K562 (cell line): ENCODE data around the gene FMNL3. TPM values are rescaled to one million over a fixed set of nuclear protein-coding genes. Genes with fewer than 3 reads are reported as not detected.
A peak's percentile ranks its signal among the peaks of the same experiment; 100 is the strongest.

Experiments
- ATAC-seq: fragments of 200-7000 bp; cut with Tn5 transposase; 3 replicates; pipeline ENCODE4 v1.9.1; 2020; ENCODE audit warnings: moderate library complexity
- BruUV-seq: library from RNA; stranded (reverse); fragments of 400-500 nt; replicated peaks from 2 replicates; lab custom pipeline; 2021; lab: Mats Ljungman, UMichigan
- CTCF ChIA-PET: fragments of 300-600 bp; formaldehyde crosslinking; extraction: SDS; loops from one replicate; lab custom pipeline; 2021; ENCODE audit warnings: low intra/inter-chr PET ratio; lab: Yijun Ruan, JAX
- POLR2A ChIA-PET: fragments of 300-600, 350-650 bp; sonication (Branson Sonifier 250); formaldehyde crosslinking; extraction: SDS; loops from one replicate; lab custom pipeline; 2021; ENCODE audit warnings: antibody characterized with exemption, inconsistent platforms; lab: Yijun Ruan, JAX
- DNase-seq, 4 experiments: peaks; one replicate each; pipeline versions ENCODE4 v3.0.0 to v3.0.0-alpha.2; 2011 to 2018; ENCODE audit warnings: low spot score in 3 of 4, mixed read lengths in 3 of 4; ENCODE audit errors: extremely low read depth in 1 of 4
- FAIRE-seq: peaks from 2 replicates; lab custom pipeline; 2011; peaks lifted over from hg19 to GRCh38; lab: Jason Lieb, UNC
- H2AFZ ChIP-seq: 2 replicates; pipeline ENCODE4 v1.6.0; 2011; ENCODE audit warnings: low read depth, low read length, control low read depth, inconsistent platforms
- H3K27ac ChIP-seq: fragments of 200-600 bp; 3 replicates; pipeline ENCODE4 v1.8.0; 2011; ENCODE audit warnings: low read depth, mild to moderate bottlenecking, control low read depth, inconsistent platforms, low read length, moderate library complexity, mixed read lengths; ENCODE audit errors: extremely low read depth
- H3K27me3 ChIP-seq, 2 experiments: fragments of 300-600 bp in 1 of 2; 2 replicates in 1 of 2; 3 replicates in 1 of 2; pipeline versions ENCODE4 v1.6.0 to v1.8.0; 2011; ENCODE audit warnings: inconsistent platforms in 2 of 2, low read length in 2 of 2, mild to moderate bottlenecking in 1 of 2, mixed read lengths in 1 of 2, moderate library complexity in 1 of 2; ENCODE audit not compliant: control insufficient read depth in 2 of 2, insufficient read depth in 2 of 2
- H3K36me3 ChIP-seq: fragments of 300-600 bp; 3 replicates; pipeline ENCODE4 v1.8.0; 2011; ENCODE audit warnings: mild to moderate bottlenecking, low read length, inconsistent platforms; ENCODE audit not compliant: control insufficient read depth, insufficient read depth
- H3K4me1 ChIP-seq, 2 experiments: fragments of 200-600 bp in 1 of 2; replicated peaks in 1 of 2; 2 replicates in 1 of 2; 3 replicates in 1 of 2; pipeline versions ENCODE4 v1.5.1 to v1.8.0; 2011; ENCODE audit warnings: inconsistent platforms in 2 of 2, low read length in 2 of 2, mild to moderate bottlenecking in 1 of 2, mixed read lengths in 1 of 2, moderate library complexity in 1 of 2; ENCODE audit not compliant: control insufficient read depth in 2 of 2, insufficient read depth in 2 of 2
- H3K4me2 ChIP-seq: 2 replicates; pipeline ENCODE4 v1.6.1; 2011; ENCODE audit warnings: low read length, control low read depth, inconsistent platforms, mixed read lengths; ENCODE audit not compliant: insufficient read depth
- H3K4me3 ChIP-seq: fragments of 200-600 bp; sonication (generic), shearing (Covaris generic); 2 replicates; pipeline ENCODE4 v1.5.1; 2016; ENCODE audit warnings: control low read depth, inconsistent platforms
- H3K79me2 ChIP-seq: fragments of 200-600 bp; 3 replicates; pipeline ENCODE4 v1.8.0; 2011; ENCODE audit warnings: low read length, inconsistent platforms; ENCODE audit not compliant: control insufficient read depth, insufficient read depth
- H3K9ac ChIP-seq, 2 experiments: 2 replicates each; pipeline versions ENCODE4 v1.6.0 to v1.6.1; 2011; ENCODE audit warnings: low read depth in 2 of 2, low read length in 2 of 2, control low read depth in 1 of 2, inconsistent platforms in 1 of 2, mild to moderate bottlenecking in 1 of 2, mixed read lengths in 1 of 2; ENCODE audit not compliant: insufficient read depth in 1 of 2
- H3K9me1 ChIP-seq: one replicate; pipeline ENCODE4 v1.6.0; 2011; ENCODE audit warnings: inconsistent platforms, mild to moderate bottlenecking, low read length, moderate library complexity; ENCODE audit not compliant: control insufficient read depth, insufficient read depth
- H3K9me3 ChIP-seq: replicated peaks from 2 replicates; pipeline ENCODE4 v1.5.1; 2011; ENCODE audit warnings: low read depth, low read length, inconsistent platforms; ENCODE audit not compliant: control insufficient read depth, insufficient read depth
- H4K20me1 ChIP-seq: replicated peaks from 2 replicates; pipeline ENCODE4 v1.6.1; 2011; ENCODE audit warnings: low read length, inconsistent platforms, mixed read lengths; ENCODE audit not compliant: control insufficient read depth, insufficient read depth
- BRD9 ChIP-seq: fragments of 450-650 bp; IDR thresholded peaks from 2 replicates; pipeline ENCODE4 v1.6.1; 2018; ENCODE audit warnings: low read depth; ENCODE audit not compliant: partially characterized antibody
- CBX1 ChIP-seq: sonication (generic); IDR thresholded peaks from 2 replicates; pipeline ENCODE4 v1.6.1; 2016; ENCODE audit warnings: antibody characterized with exemption, low read depth, mild to moderate bottlenecking
- CC2D1A ChIP-seq: fragments of 450-650 bp; IDR thresholded peaks from 2 replicates; pipeline ENCODE4 v1.6.1; 2017; ENCODE audit warnings: mild to moderate bottlenecking
- ELF1 ChIP-seq: fragments of 200-800 bp; sonication (Bioruptor generic); IDR thresholded peaks from 2 replicates; pipeline ENCODE4 v1.6.1; 2016; ENCODE audit warnings: missing genetic modification characterization, missing compliant biosample characterization
- ERF ChIP-seq: fragments of 450-650 bp; formaldehyde crosslinking; IDR thresholded peaks from 2 replicates; pipeline ENCODE4 v1.4.0; 2020; ENCODE audit warnings: mild to moderate bottlenecking, mixed read lengths
- FOXJ3 ChIP-seq: sonication (generic); formaldehyde crosslinking; IDR thresholded peaks from 2 replicates; pipeline ENCODE4 v1.4.0; 2020; ENCODE audit warnings: mild to moderate bottlenecking, missing genetic modification reagents
- HNRNPUL1 ChIP-seq: fragments of 200-400 bp; formaldehyde crosslinking; IDR thresholded peaks from 2 replicates; pipeline ENCODE4 v1.6.1; 2017; ENCODE audit warnings: low read length
- KDM1A ChIP-seq, 2 experiments: fragments of 450-650 bp; IDR thresholded peaks; 2 replicates each; pipeline ENCODE4 v1.6.1; 2016; ENCODE audit warnings: mild to moderate bottlenecking in 2 of 2
- NEUROD1 ChIP-seq: fragments of 150-350 bp; IDR thresholded peaks from 2 replicates; pipeline ENCODE4 v1.6.1; 2014; ENCODE audit warnings: borderline replicate concordance, low read length, low read depth; ENCODE audit not compliant: partially characterized antibody
- NR4A1 ChIP-seq, 2 experiments: fragments of 250-450 bp in 1 of 2; fragments of 450-650 bp in 1 of 2; sonication (Bioruptor Pico) in 1 of 2; IDR thresholded peaks; 2 replicates each; pipeline versions ENCODE4 v1.4.0 to v1.6.1; 2016 to 2020; ENCODE audit warnings: mild to moderate bottlenecking in 2 of 2, missing compliant biosample characterization in 1 of 2, missing genetic modification characterization in 1 of 2, moderate library complexity in 1 of 2
- RBM25 ChIP-seq: fragments of 200-400 bp; formaldehyde crosslinking; IDR thresholded peaks from 2 replicates; pipeline ENCODE4 v1.6.1; 2018; ENCODE audit warnings: low read length, low read depth, moderate library complexity; ENCODE audit not compliant: severe bottlenecking
- RFX7 ChIP-seq: fragments of 250-450 bp; sonication (Bioruptor Pico); IDR thresholded peaks from 2 replicates; pipeline ENCODE4 v1.5.1; 2021; ENCODE audit warnings: mild to moderate bottlenecking
- SOX6 ChIP-seq: fragments of 450-650 bp; IDR thresholded peaks from 2 replicates; pipeline ENCODE4 v1.6.1; 2014; ENCODE audit warnings: mild to moderate bottlenecking
- TAF15 ChIP-seq: fragments of 200-400 bp; formaldehyde crosslinking; IDR thresholded peaks from 2 replicates; pipeline ENCODE4 v1.6.1; 2017; ENCODE audit warnings: mild to moderate bottlenecking, low read depth, low read length, moderate library complexity
- TEAD1 ChIP-seq, 2 experiments: fragments of 450-650 bp in 1 of 2; sonication (generic) in 1 of 2; formaldehyde crosslinking; IDR thresholded peaks; 2 replicates each; pipeline versions ENCODE4 v1.4.0 to v1.8.0; 2020 to 2022; ENCODE audit warnings: mild to moderate bottlenecking in 2 of 2, missing genetic modification reagents in 1 of 2
- WHSC1 ChIP-seq: IDR thresholded peaks from one replicate; pipeline ENCODE4 v1.6.1; 2012; ENCODE audit warnings: low read length, control low read depth, inconsistent platforms
- ZNF212 ChIP-seq: fragments of 450-650 bp; formaldehyde crosslinking; IDR thresholded peaks from 2 replicates; pipeline ENCODE4 v1.4.0; 2020; ENCODE audit warnings: mild to moderate bottlenecking
- ZNF707 ChIP-seq: fragments of 250-450 bp; sonication (Bioruptor Pico); conservative IDR thresholded peaks from 2 replicates; pipeline ENCODE4 v1.8.0; 2022; ENCODE audit warnings: inconsistent platforms, mild to moderate bottlenecking, moderate library complexity
- WGBS: fragments of 100-300 bp; shearing (Covaris generic); methylation state at CpG from one replicate; pipeline ENCODE4 v1.1.6; 2016; ENCODE audit warnings: low coverage, mixed read lengths; ENCODE audit not compliant: insufficient coverage; ENCODE audit errors: missing lambda C conversion rate; 5-methylcytosine and 5-hydroxymethylcytosine counted together
- in situ Hi-C: fragments of 300-500 bp; cut with MboI; formaldehyde crosslinking; loops from 4 replicates; pipeline ENCODE4 v1.15.0; 2018; ENCODE audit warnings: inconsistent platforms, mixed read lengths
- intact Hi-C: fragments of 100-400 bp; cut with micrococcal nuclease; formaldehyde crosslinking; loops from 2 replicates; pipeline ENCODE4 v1.14.2; 2022
- polyA plus RNA-seq, 8 experiments: library from polyadenylated mRNA; depleted of rRNA in 4 of 8; stranded (reverse) in 5 of 8; unstranded in 3 of 8; fragments of >200 nt; fragmentation: Nextera tagmentation in 2 of 8; fragmentation: Illumina TruSeq in 1 of 8; extraction: Ambion mirVana in 2 of 8; extraction: Trizol in 1 of 8; gene quantifications; 2 replicates each; pipeline versions ENCODE4 v1.2.1 to v1.2.3, GENCODE V29; 2011 to 2014; ENCODE audit warnings: inconsistent platforms in 1 of 8, missing spikeins in 1 of 8
- total RNA-seq, 7 experiments: library from RNA; depleted of rRNA in 6 of 7; stranded (reverse); fragments of >200 nt in 6 of 7; fragmentation: Illumina TruSeq in 2 of 7; extraction: Trizol in 2 of 7; gene quantifications; 2 replicates each; pipeline versions ENCODE4 v1.2.1 to v1.2.3, GENCODE V29; 2011 to 2021; ENCODE audit warnings: low replicate concordance in 1 of 7
- TF ChIP-seq, protein P1 (sequence below): fragments of 450-650 bp; IDR thresholded peaks from 2 replicates; pipeline ENCODE4 v1.6.1; 2018; ENCODE audit not compliant: partially characterized antibody
- TF ChIP-seq, protein P2 (sequence below): sonication (generic); formaldehyde crosslinking; IDR thresholded peaks from 2 replicates; pipeline ENCODE4 v1.5.0; 2020; ENCODE audit warnings: missing genetic modification reagents

FMNL3 gene
- total and polyA plus RNA-seq, 9 of the 15 experiments (the other 6 are each of a cell fraction or from before 2014, with no cell fraction given), result 0.49 to 14.4 (median 6.8) TPM

DNA sequence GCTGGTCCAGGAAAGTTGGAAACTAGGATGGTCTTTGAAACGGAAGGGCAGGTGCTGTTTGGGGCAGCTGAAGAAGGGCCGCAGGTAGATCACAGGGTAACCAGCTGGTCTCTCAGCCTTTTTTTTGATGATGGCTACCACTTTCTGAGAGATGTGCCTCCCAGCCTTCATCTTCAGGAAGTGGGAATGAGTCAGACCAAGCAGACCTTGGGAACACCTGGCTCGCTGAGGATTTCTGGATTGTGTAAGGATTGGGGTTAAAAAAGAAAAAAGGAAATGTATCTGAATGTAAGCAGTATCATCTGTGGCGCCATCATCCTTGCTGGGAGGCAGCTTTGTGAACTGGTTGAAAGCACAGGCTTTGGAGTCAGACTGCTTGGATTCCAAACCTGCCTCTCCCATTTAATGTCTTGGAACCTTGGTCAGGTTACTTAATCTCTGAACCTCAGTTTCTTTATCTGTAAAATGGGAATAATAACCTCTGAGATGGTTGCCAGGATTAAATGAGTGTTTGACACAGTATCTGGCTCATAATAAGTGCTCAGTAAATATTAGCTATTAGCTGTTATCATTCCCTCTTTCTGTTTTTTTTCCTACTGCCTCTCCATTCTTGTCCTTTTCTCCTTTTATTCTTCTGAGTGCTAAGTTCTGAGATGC, 82.2 kb downstream of the FMNL3 start:
- H3K27ac ChIP-seq, result no peak overlapping the region
- no peak for ATAC-seq
- ChIA-PET CTCF (no interaction called here), POLR2A (interaction anchor here (1.0 kb wide), 1 partner anchor 20 kb away, joined by 3 read pairs; the partner anchor contains the start of gene FAM186B)
- H2AFZ ChIP-seq, result no peak overlapping the region
- no peak overlapping the region for H3K4me2 ChIP-seq
- H3K4me3 ChIP-seq, result no peak overlapping the region
- intact Hi-C loops (no loop called here), in situ Hi-C loops (no loop called here)
- H3K27me3 ChIP-seq, result no peaks in the 10 kb centered on the region; a peak in 1 of 5 replicates
- BruUV-seq, result no TSS peak
- H4K20me1 ChIP-seq, result no peaks in the 10 kb centered on the region
- H3K36me3 ChIP-seq, result no peaks in the 10 kb centered on the region
- DNase-seq, result peak in 1 of 4 experiments; percentile 10
- no peak for FAIRE-seq
- H3K79me2 ChIP-seq, result no peaks in the 10 kb centered on the region
- no peaks in the 10 kb centered on the region for H3K9me3 ChIP-seq
- H3K9ac ChIP-seq, result no peak overlapping the region
- peaks cover 15 to 22% of the 10 kb centered on the region in 2 experiments for H3K4me1 ChIP-seq
- no peaks in the 10 kb centered on the region for H3K9me1 ChIP-seq
- WGBS, result 40% methylated on average over 4 of the region's 4 CpGs
- TF ChIP-seq TEAD1 (CRISPR knock-in tag; IDR thresholded peaks at IDR 0.05), result no peak
- peak in 1 of 2 experiments; percentile 51; a peak in 1 of 4 replicates for TF ChIP-seq KDM1A (IDR thresholded peaks at IDR 0.05)
- no peak for TF ChIP-seq SOX6
- no peak for TF ChIP-seq CC2D1A
- TF ChIP-seq NEUROD1, result no peak
- TF ChIP-seq FOXJ3 (CRISPR knock-in tag), result no peak
- TF ChIP-seq, protein P1, sequence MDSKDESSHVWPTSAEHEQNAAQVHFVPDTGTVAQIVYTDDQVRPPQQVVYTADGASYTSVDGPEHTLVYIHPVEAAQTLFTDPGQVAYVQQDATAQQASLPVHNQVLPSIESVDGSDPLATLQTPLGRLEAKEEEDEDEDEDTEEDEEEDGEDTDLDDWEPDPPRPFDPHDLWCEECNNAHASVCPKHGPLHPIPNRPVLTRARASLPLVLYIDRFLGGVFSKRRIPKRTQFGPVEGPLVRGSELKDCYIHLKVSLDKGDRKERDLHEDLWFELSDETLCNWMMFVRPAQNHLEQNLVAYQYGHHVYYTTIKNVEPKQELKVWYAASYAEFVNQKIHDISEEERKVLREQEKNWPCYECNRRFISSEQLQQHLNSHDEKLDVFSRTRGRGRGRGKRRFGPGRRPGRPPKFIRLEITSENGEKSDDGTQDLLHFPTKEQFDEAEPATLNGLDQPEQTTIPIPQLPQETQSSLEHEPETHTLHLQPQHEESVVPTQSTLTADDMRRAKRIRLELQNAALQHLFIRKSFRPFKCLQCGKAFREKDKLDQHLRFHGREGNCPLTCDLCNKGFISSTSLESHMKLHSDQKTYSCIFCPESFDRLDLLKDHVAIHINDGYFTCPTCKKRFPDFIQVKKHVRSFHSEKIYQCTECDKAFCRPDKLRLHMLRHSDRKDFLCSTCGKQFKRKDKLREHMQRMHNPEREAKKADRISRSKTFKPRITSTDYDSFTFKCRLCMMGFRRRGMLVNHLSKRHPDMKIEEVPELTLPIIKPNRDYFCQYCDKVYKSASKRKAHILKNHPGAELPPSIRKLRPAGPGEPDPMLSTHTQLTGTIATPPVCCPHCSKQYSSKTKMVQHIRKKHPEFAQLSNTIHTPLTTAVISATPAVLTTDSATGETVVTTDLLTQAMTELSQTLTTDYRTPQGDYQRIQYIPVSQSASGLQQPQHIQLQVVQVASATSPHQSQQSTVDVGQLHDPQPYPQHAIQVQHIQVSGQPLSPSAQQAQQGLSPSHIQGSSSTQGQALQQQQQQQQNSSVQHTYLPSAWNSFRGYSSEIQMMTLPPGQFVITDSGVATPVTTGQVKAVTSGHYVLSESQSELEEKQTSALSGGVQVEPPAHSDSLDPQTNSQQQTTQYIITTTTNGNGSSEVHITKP, result no peak
- TF ChIP-seq HNRNPUL1, result no peak
- no peak for TF ChIP-seq NR4A1 (CRISPR knock-in tag; IDR thresholded peaks at IDR 0.05)
- no peak for TF ChIP-seq NR4A1 (tag; IDR thresholded peaks at IDR 0.05)
- TF ChIP-seq ERF, result no peak
- TF ChIP-seq, protein P2, sequence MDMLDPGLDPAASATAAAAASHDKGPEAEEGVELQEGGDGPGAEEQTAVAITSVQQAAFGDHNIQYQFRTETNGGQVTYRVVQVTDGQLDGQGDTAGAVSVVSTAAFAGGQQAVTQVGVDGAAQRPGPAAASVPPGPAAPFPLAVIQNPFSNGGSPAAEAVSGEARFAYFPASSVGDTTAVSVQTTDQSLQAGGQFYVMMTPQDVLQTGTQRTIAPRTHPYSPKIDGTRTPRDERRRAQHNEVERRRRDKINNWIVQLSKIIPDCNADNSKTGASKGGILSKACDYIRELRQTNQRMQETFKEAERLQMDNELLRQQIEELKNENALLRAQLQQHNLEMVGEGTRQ (CRISPR knock-in tag), result no peak
- no peak for TF ChIP-seq RFX7 (CRISPR knock-in tag)
- TF ChIP-seq TAF15, result no peak
- TF ChIP-seq WHSC1, result no peak
- peak; percentile 91 for TF ChIP-seq RBM25
- no peak for TF ChIP-seq ZNF212 (CRISPR knock-in tag)
- no peak for TF ChIP-seq ELF1 (tag)
- no peak for TF ChIP-seq ZNF707 (CRISPR knock-in tag)
- TF ChIP-seq CBX1, result no peak
- TF ChIP-seq BRD9, result no peak
